HG03571 (cell line): ENCODE data around the gene BMI1.
A peak's percentile ranks its signal among the peaks of the same experiment; 100 is the strongest.
"Not testable (repeated sequence)": the region's sequence is repeated elsewhere in the genome, so short reads cannot be mapped to it uniquely, and the experiment has no call there.

ENCODE experiments used
- ATAC-seq: cut with Tn5 transposase; IDR thresholded peaks from one replicate; pipeline ENCODE4 v1.9.1; 2021; ENCODE audit not compliant: unreplicated experiment

Gene BMI1

DNA sequence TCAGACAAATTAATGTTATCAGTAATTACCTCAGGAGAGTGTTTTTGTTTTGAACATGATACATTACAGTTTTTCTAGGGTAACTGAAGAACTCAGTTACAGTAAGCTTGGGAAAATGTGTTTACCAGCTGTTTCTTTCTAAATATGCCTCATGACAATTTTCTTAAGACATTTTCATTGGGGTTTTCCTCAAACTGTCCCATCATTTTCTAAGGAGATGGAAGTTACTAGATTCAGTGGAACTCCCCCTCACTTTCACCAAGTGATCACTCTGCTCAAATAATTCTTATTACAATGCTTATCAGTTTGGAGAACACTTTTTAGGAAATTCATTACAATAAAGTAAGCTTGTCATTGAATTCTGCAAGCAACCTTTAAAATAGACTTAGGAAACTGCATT is 18.0 kb downstream of the BMI1 start:
- no peak for ATAC-seq

DNA sequence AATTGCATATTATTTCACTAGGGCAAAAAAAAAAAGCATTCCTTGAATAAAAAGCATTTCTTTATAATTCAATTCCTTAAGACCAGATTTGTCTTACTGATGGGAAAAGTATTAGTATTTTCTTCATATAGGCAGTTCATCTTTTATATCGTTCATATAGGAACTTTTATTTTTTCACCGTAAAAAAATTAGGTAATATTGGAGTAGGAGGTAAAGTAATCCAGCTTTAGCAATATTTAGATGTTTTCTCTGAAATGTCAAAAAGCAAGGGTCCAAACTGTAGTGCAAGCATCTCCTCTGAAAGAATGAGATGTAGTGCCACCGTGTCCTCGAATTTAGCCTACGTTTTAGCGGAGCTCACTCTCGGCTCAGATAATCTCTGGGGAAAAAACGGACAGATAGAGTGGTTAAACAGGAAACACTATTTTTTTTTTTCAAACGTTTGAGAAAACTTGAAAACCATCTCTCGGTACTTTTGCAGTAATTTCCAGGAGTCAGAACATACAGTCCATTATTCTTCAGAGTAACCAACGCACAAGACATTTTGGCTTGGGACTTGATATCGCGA is 18.9 kb downstream of the BMI1 start:
- ATAC-seq, result no peak

DNA sequence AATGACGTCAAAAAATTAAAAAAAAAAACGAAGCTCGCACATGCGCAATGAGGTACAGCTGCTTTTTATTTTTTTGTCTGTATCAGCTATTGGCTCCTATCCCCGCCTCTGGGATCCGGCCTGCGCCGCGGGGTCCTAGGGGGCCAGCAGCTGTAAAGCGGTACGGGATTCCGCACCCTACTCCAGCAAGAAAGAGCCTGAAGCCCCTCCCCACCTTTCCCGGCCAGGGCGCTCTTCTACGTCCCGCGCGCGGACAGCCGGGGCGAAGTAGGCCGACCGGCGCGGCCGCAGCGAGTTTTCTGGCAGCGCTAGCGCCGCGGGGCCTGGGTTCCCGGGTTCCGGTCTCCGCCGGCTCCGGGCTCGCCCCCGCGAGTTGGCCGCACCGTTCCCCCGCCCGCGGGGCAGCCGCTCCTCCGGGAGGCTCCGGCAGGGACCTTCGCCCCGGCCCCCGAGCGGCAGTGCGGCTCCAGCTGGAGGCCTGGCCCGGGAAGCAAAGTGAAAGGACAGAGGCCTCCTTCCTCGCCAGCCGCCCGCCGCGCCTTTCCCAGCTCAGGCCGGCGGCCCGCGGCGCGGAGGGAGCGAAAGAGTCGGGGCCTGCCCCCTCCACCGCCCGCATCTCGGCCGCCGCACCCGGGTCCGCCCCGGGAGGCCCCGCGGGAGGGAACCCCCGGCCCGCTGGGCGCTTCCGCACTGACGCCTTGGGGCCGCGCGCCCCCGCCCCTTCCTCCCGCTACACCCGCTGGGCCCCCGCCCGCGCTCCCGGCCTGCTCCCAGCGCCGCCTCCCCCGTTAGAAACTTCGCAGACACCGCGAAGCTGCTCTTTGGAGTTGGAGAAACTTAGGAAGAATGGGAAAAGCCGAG is 19.7 kb downstream of the BMI1 start:
- peak; percentile 43 for ATAC-seq

DNA sequence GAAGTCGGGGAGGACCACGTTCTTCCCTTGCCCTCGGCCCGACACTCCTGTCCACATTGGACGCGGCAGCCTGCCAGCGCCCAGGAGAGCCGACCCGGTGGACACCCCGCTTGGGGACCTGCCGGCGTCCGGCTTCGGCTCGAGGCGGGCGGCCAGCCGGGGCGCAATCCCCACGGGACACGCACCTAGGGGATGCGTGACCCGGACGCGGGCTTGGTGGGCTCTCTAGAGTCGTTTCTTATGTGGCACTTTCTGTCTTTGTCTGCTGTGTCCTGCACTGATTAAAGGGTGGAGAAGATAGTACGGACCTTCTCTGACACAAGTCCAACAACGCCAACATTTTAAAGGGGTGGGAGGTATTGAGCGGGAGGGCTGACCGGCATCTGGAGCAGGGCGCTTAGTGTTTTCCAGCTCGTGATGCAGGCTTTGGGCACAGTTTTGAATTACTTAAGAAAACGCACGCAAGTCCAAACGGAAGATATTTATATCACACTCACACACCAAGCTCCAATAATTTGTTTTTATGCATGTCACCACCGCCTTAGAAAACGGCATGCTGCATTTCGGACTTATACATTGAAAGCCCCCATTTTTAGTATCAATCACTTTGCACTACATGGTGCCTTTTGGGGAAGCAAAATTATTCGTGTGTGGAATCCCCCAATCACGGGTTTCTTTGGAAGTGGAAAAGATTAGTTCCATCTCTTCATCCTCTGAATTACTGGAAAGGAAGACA is 20.5 kb downstream of the BMI1 start:
- peak; percentile 25 for ATAC-seq

DNA sequence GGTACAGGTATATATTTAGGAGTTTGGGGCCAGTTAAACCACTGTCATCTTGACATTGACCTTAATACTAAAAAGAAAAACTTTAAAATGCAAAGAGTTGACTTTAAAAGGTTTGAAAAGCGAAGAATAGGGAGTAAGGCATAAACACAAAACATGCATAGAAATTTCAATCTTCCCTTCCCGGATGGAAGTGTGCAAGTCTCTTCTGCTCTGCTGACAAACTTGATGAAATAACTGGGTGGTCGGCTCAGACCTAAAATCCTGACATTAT is 21.0 kb downstream of the BMI1 start:
- no peak for ATAC-seq

DNA sequence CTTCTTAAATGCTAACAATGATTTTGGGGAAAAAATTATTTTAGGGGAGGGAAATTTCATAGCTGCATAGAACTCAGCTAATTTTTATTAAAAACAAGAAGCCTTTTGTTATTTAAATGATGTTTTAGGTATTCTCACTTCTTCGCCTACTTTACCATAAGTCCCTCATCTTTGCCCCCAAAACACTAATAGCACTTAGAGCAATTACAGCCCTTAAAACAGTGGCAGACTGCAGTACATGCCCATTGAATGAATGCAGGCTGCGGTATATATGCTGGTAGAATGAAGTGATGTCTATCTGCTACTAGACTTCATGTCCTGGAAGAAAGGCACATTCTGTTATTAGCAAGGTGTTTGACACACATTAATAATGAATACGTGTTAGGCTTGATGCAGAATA is 21.5 kb downstream of the BMI1 start:
- no peak for ATAC-seq

DNA sequence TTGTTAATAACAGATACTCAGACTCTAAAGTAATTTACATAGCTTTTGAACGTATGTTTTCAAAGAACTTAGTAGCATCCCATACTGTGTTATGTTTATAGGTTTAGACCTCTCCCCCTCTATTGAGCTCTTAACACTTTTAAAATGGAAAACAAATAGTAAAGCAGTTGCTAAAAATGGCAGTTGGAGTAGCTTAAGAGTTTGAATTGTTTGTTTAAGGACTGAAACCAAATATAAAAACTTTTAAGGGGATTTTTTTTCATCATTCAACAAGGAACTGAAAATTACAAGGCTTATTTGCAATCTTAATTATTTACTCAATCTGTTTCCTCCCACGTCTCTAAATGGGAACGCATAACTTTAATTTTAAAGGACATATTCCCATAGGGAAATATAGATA is 22.8 kb downstream of the BMI1 start:
- ATAC-seq, result no peak

DNA sequence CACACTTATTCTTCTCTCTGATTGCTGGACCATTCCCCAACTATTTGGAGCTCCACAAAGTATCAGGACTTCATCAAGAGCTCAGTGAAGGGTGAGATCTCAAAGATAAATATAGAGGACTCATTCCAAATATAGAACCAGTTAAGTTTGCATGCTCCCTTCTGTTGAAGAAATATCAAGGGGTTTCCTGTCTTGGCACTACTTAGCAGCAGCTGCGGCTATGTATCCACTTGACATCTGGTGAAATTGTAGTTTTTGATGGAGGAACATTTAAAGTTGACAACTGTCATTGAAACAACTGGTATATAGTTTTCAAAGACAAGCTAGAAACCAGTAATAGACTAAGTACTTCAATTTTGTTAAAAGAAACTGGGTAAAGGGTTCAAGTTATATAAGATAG is 23.4 kb downstream of the BMI1 start:
- ATAC-seq, result no peak

DNA sequence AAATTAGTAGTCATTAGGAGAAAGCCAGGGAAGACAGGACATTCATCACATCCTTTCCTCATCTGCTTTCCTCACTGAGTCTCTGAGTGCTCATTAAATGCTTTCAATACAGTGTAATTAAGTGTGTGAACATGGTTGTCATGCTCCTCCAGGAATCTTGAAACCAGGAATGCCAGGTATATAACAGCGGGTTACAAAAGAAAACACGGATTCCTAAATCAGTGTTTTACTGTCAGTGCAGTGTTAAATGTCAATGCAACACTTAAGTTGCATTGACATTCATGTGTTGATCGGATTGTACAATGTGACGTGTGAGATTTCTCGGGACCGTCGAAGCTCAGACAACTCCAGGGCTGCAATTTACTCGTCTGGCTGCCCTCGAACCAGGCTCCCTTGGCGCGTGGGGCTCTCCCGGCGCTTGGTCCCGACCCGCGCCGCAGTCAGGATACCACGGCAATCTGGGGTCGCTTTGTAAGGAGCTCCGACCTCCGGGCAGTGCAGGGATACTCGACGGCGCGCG is 23.9 kb downstream of the BMI1 start:
- ATAC-seq, result no peak

DNA sequence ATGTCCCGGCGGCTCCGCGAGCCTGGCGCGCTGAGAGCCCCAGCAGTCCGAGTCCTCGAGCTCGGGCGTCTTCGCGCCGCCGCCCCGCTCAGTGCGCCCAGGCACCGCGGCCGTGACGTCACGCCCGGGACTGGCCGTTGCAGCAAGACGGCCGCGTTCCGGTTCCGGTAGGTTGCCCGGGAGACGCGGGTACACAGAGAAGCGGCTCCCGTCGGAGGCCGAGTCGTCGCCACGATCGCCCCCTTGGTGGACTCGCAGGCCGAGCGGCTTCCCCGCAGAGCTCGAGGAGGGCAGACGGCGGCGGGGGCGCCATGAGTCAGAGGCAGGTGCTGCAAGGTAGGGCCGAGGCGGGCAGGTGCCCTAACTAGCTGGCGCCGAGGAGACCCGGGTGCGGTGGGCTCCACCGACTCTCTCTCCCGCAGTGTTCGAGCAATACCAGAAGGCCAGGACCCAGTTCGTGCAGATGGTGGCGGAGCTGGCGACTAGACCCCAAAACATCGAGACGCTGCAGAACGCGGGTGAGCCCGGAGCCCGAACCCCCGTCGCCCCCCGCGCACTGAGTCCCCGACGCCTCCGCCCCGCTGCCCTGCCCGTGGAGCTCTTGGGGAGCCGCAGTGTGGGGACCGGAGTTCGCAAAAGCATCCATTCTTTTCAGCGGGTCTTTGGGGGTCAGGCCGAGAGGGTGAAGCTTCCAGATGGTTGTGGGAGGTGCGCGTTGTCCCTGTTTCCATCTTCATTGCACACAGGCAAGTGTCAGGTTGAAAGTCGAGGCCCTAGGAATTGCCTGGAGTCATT is 24.6 kb downstream of the BMI1 start, which contains the start of gene SPAG6:
Gene SPAG6 (plus strand): TSS at position 196 of the 795 bp plus-strand sequence. CDS start 116 bp downstream, at position 312.
- no peak for ATAC-seq

DNA sequence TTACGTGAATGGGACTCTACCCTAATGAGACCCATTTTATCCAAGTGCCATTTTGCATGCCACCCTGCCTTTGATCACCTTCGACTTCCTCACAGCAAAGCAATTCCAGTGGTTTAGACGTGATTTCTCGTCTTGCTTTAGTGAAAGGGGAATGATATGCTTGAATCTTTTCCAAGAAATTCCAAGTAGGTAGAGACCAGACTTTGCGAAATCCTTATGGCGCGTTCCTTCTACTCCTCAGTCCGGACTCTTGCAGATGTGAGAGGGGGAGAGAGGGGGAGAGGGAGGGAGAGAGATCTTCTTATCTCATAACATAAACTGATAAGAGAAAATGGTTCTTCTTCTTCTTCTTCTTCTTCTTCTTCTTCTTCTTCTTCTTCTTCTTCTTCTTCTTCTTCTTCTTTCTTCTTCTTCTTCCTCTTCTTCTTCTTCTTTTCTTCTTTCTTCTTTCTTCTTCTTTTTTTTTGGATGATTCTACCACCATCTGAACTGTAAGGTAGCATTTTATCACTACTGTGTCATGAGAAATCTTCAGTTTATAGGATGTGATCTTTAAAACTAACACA is 25.3 kb downstream of the BMI1 start:
- ATAC-seq, result no peak

DNA sequence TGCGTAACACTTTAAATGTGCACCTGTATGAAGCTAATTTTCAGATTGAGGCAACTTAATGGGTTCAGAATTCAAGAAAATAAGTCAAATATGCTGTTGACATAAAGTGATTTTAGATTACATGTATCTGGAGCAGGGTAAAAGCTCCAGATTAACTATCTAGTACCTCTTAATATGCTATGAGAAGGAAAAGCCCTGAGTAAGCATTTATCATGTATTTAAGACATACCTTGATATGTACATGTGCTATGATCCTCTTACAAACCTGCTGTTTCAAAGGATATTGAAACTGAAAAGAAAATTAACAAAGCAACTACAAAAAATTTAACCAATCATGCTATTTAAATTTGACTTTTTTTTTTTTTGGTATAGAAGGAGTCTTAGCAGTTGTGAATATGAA is 28.9 kb downstream of the BMI1 start:
- ATAC-seq, result no peak

DNA sequence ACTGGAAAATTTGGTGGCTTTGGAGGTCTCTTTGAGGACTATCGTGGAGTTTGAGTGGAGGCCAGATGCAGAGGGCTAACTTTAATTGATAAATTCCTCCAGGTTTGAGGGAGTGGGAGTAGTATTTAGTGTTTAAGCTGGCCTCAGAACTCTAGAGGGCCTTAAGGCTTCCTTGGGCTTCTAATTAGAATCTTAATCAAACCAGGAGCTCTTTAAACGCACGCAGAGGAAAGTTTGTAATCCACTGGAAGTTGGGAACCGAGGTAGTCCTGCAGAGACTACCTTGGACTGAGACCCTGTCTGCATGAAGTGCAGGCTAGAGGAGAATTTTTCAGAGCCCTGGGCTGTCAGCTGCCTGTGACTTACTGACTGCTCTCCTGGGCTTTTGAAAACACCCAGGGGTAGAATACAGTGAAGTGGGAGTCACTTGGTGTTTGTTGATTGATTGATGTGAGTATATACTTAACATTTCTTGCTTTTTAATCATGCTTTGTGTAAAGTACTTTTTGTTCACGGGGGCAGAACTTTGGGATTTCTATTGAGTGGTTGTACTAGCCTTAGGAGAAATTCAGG is 30.3 kb downstream of the BMI1 start:
- no peak for ATAC-seq

DNA sequence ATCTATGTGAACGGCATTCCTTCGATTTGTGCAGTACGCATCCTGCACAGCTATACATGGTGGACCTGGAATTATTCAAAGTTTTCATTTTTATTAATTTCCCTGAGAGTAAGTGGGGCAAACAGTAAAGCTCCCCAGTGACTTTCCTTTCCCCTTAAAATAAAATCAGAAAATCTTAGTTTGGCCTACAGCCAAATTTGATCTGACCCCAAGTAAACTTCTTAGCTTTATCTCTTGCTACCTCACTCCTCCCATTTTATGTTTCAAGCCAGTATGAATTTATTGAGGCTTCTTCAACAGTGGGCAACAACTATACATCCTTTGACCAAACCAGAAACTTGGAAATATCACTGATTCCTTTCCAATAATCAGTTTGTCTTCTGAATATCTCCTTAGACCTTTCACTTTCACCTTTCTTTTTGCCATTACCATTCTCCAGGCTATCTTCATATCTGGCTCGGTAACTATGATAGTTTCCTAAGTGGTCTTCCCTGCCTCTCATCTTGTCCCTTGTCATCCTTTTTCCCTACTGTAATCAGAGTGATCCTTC is 35.5 kb downstream of the BMI1 start:
- no peak for ATAC-seq

DNA sequence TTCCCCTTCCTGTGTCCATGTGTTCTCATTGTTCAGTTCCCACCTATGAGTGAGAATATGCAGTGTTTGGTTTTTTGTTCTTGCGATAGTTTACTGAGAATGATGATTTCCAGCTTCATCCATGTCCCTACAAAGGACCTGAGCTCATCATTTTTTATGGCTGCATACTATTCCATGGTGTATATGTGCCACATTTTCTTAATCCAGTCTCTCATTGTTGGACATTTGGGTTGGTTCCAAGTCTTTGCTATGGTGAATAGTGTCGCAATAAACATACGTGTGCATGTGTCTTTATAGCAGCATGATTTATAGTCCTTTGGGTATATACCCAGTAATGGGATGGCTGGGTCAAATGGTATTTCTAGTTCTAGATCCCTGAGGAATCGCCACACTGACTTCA is 36.9 kb downstream of the BMI1 start:
- not testable (repeated sequence) for ATAC-seq

DNA sequence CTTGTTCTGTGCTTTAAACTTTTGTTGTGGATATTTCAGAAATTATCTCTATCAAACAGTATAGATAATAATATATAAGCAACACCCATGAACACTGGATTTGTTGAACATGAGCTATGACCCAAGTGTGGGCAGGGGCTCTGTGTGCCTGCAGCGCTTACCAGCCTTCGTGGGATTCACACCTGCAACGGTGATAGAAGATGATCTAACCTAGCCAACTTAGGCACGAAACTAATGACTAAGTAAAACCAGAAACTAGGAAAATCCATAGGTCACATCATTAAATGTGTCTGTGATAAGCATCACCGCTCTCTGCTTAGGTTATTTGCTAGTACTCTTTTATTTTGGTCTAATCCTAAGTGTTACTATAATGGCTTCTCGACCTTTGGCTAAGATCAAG is 42.4 kb downstream of the BMI1 start:
- ATAC-seq, result no peak

DNA sequence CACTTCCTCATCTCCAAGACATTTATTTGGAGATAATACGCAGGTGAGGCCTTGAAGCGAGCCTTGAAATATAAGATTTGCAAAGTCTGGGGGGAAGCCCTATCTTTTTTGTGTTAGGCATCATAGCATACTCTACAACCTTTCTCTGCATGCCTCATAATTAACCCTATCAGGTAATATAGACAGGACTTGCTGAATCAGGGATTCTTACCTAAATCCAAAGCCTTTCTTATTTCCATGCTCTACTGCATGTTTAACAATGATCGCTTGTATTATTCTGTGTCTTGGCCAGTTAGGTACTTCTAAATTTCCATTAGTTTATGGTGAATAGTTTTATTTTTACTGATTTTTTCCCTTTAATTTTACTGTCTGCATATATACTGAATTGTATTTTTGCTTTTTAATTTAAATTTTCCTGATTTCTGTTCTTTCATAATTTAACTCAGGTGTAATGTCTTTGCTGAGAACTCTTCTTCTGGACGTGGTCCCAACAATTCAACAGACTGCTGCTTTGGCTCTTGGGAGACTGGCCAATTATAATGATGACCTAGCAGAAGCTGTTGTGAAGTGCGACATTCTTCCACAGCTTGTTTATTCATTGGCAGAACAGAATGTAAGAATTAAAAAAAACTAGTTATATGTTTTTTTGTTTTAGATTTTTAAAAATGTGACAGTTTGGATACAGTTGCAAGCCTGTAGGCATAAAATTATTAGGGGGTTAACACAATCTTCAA is 43.7 kb downstream of the BMI1 start:
- ATAC-seq, result no peak

DNA sequence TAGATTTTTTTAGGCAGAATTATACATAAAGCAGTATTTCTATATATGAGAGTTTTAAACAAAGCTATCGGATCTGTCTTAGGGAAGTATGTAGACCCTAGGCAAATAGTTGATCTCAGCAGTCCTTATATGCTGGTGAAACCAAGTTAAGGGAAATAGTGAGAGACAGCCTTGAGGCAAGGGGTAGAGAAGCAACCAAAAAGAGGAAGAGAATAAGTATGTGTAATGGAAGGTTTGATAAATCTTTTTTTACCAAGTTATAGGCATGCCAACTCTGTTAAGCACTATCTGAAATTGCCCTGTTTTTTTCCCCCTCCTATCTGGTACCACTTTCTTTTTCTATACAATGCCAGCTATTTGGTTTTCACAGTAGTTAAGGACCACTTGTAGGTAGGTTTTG is 44.3 kb downstream of the BMI1 start:
- no peak for ATAC-seq

DNA sequence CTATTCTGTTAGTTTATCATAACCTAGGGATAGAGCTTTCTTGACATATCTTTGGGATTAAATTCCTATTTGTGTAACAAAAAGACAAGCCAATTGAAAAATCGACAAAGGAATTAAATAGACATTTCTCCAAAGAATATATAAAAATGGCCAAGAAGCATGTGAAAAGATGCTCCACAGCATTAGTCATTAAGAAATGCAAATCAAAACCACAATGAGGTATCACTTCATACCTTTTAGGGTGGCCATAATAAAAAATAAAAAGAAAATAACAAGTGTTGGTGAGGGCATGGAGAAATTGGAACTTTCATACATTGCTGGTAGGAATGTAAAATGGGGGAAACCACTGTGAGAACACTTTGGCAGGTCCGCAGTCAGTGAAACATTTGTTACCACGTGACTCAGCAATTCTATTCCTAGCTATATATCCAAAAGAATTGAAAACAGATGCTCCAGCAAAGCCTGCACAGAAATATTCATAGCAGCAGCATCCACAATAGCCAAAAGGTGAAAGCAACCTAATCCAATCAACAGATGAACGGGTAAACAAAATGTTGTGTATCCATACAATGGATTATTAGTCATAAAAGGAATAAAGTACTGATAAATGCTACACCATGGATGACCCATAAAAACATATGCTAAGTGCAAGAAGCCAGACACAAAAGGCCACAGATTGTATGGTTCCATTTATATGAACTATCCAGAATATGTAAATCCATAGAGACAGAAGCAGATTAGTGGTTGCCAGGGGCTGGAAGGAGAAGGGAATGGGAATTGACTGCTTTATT is 44.9 kb downstream of the BMI1 start:
- no peak for ATAC-seq
